ENCODE measurements around the gene ADCY7.

The ADCY7 gene

DNA sequence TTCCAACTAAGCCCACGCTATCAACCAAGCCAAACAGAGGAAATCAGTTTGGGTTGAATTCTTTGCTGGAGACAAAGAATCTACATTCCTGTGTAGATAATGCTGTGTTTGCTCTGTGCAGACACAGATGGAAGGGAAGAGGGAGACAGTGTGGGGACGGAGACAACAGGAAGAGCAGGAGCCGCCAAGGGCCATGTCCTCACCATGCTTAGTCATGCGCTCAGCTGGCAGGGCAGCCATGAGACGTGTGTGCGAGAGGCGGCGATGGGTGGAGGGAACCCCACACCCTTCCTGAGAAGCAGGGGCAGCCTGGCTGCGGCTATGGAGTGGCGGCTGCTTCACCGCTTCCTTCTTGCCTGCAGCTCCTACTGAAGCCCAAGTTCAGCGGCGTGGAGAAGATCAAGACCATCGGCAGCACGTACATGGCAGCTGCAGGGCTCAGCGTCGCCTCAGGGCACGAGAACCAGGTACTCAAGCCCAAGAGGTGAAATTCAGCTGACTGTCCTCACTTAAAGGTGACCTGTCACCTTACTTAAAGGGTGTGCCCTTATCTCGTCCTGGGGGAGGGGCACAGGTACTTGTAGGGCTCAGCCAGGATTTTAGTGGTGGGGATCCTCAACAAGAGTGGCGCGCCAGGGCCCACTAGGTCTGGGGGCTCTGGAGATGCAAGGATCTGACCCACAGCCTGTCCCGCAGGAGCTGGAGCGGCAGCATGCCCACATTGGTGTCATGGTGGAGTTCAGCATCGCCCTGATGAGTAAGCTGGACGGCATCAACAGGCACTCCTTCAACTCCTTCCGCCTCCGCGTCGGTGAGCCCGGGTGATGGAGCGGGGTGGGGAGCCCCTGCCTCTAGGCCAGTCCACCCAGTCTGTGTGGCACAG lies 47.5 kb downstream of the ADCY7 start:
- no peak for DNase-seq (ENCODE audit: low read depth, low spot score)

DNA sequence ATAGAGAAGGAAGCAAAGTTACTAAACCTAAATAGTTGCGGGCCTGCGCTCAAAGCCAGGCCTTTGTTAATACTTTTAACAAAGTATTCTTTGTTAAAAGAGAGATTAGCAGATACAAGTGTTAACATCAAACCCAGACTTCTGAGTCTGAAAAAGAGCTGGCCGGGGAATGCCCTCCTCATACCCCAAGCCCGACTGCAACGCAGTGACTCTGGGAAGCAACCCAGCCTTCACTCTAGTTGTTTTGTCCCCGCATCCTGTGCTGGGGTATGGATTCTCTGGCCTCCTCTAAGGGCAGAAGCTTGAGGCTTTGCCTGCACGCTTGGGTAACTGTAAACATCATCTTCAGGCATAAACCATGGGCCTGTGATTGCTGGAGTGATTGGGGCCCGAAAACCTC lies 48.3 kb downstream of the ADCY7 start:
- no peak for DNase-seq (ENCODE audit: low read depth, low spot score)

DNA sequence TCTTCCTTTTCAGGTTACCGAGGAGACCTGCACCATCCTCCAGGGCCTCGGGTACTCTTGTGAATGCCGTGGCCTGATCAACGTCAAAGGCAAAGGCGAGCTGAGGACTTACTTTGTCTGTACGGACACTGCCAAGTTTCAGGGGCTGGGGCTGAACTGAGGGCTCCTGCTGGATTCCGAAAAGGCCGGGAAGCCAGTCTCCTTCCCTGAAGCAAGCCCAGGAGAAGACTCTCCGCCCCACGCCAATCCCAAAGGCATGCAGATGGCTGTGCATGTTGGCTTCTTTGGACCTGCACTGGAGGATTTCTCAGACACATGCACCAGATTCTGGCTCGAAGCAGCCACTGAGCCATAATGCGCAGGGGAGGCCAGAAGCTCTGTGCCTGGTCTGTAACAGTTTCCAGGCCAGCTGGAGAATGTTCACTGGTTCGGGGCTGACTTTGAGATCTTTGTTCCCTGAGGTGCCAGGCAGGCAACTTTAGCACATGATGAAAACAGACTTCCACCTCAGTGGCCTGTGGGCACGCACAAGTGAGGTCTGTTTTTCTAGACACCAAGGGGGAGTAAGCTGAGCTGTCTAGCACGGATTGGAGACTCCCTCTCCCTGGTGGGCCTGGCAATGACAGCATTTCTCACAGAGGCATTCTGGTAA lies 49.1 kb downstream of the ADCY7 start:
- no peak for DNase-seq (ENCODE audit: low read depth, low spot score)

DNA sequence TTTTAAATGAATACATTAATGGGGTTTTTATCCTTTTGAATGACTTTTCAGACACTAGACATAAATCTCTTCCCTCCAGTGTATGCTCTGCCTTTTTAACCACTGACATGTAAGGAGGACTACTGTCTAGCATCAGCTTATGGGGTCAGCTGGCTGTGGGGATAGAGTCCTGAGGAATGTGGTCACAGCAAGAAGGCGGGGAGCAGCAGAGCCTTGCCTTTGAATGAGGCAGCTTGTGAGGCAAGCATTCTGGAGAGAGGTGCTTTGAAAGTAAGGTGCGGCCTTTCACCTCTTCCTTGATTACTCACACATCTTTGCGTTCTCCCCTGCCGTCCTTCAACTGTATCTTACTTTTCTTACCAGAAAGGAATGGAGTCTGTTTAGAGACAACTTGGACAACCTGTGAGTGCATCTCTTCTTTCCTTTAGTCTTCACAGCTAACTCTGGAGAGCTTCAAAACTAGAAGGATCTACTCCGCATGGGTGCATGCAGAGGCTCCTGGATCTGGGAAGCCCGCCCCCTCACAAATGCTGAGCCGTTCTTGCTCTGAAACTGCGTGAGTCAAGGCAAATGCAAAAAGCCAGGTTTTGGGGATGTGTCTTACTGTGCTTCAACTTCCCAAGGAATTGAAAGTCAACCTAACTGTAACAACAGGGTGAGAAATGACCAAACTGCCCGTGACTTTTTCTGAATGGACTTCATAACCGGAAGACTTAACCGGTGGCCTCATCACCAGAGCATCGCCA lies 49.9 kb downstream of the ADCY7 start:
- no peak for DNase-seq (ENCODE audit: low read depth, low spot score)

DNA sequence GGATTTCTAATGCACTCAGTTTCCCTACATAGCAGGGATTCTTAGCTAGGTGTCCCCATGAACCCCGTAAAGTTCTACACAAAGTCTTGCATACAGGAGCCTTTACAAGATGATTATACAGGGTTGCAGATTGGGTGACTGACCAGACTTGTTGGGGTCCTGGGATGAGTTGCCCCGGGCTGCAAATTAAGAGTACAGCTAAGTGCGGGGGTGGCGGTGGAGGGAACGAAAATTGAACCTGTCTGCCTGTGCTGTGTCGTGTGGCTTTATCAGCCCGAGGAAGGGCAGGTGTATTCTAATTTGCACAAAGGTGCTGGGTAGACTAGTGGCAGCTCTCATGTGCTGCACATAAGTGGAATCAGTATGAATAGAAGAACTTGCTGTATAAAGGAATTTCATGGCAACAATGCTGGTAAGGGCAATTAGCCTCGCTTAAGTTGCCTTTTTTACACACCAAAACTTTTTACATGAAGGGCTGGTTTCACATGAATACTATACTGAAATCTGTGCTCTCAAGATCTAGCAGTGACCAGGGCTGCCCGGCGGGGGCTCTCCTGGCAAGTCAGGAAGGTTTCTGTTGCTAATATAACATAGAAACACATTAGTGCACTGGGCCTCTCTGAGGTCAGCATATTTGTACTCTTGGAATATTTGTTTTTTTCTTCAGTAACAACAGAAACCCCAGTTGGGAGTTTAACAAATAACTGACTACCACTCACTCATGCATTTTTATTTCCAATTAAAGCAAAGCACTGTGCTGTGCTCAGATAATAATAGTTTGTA lies 50.7 kb downstream of the ADCY7 start:
- DNase-seq (ENCODE audit: low read depth, low spot score), result no peak

DNA sequence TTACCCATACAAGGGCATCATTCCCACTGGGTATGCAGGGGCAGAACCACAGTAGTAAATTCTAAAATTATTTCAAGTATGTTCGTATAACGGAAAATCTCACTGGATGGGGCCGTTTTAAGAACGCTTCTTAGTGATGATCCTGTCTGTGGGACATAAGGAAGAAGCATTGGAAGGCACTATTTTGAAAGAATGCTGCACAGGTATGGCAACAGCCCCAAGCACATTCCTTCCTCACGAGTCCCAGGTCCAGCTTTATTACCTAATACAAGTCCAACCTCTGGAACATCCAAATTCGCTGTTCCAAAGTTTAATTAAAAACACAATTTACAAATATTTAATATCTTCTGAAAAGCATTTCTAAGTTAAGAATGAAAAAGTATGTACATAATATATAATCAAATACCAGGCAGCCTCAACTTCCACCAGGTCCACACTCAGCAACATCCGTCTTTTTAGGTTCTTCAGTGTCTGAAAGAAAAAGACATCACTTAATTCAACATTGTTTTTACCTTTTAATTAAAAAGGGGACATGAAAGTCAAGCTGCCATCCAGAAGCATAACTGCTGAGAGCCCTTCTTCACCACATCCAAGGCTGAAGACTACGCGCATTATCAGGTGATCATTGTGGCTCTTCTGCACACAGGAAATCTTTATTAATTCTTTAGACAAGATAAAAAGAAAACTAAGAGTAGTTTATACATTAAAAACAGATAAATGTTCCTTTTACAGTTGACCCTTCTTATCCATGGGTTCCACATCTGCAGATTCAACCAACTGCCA lies 52.6 kb downstream of the ADCY7 start:
- no peak for DNase-seq (ENCODE audit: low read depth, low spot score)

DNA sequence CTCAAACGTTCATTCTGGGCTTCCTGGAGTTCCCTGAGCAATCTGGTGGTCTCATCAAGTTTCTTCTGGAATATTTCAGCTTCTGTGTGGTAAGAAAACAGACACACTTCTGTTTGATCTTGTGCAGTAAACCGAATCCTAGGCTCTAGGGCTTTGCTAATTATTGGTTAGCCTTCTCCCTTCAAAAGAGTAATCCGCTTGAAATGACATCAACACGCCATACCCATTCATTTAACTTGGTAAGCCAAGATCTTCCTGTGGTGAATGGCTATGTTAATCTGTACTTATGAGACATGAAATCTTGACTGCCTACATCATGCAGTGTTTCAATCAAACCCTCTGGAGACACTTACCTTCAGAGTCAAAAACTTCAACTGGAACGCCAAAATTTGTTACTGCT lies 54.0 kb downstream of the ADCY7 start:
- DNase-seq (ENCODE audit: low read depth, low spot score), result no peak

DNA sequence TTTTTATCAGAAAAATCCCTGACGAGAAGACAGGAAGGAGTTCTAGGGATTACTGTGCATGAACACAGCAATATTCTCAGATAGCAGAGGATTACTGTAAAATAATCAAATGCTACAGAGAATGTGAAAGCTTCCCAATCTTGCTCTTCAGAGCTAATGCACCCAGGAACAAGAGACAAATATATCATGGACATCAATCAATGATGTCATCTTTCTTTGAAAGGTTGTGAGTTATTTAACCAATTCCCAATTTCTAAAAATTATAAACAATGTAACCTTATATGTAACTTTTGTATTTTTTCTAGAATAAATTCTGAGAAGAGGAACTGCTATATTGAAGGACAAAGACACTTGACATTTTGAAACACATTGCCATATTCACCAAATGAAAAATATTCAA lies 56.0 kb downstream of the ADCY7 start:
- no peak for DNase-seq (ENCODE audit: low read depth, low spot score)

DNA sequence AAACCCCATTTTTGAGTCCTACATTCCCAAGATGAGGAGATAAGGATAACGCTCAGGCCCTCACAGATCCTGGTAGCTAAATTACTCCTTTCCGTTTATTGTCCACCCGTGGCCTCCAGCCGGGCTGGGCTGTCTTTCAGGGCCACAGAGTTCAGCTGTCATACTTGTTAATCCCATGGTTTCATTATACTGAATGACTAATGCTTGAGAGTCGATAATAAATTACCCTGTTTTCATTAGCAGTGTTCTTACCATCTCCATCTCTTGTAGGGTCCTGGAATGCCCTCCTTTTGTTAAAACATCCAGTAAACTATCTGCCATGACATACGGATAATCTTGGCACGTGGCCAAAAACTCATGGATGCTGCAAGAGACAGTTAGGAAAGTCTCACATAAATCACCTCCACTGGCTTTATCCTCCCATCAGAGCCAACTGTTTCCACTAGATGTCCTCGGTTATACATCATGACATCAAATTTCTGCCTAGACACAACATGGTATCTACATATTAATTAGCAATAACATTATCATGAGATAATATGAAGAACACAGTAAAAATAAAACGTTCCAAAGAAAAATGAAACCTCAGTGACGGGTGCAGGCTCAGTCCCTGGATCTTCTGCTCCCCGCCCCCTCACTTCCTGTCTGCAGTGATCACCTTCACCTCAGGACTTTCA lies 57.1 kb downstream of the ADCY7 start:
- no peak for DNase-seq (ENCODE audit: low read depth, low spot score)

DNA sequence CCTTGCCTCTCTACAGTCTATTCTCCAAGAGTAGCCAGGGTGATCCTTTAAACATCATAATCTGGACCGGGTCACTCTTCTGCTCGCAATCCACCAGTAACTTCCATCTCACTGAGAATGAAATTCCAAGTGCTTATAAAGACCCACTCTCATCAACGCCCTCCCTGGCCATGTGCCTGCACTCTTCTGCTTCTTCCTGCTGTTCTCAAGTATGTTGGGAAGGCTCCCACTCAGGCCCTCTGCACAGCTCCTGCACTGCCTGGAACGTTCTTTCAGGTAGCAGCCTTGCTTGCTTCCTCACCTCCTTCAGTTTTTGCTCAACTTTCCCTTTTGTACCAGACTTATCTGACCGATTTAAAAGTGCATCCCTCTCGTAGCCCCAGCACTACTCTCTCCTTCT lies 58.0 kb downstream of the ADCY7 start:
- DNase-seq (ENCODE audit: low read depth, low spot score), result no peak

DNA sequence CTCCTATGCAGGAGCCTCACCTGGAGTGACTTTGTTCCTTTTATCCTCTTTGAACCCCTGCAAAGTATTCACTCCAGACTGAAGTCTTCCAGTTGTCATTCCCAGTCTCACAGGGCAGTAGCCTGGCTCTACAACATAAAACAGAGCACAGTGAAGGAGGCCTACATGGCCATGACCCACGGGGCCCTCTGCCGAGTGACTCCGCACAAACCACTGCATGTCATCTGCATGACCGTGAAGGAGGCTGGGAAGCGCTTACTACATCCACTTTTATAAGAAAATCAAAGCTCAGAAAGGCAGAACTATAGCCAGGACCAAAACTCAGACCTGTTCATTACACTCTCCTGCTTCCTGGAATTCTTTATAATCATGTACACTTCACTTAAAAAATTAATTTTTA lies 59.9 kb downstream of the ADCY7 start:
- DNase-seq (ENCODE audit: low read depth, low spot score), result no peak

DNA sequence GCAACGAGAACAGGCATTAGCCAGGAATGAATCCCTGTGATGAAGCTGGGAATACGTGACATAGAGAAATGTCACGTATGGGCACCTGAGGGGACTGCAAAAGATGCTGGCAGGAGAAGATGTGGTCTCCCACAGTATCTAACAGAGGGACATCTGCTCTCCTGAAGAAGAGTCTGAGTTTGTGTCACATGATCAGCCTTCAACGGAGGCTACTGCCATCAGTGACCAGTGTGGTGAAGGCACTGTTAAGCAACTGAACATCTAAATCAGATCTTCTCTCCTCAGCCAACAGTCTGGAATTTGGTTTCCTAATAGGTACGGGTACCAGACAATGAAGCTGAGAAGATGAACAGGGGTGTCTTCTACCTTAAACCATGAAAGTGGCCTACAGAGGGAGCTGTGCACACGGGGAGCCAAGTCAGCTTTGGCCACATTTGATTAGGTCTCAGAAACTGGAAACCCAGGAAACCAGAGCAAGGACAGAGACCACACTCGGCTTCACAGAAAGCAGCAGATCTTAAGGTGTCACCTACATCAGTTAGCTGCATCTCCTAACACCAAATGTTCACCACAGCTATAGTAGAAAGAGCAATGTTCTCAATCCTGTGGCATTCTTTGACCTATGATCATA lies 60.6 kb downstream of the ADCY7 start:
- DNase-seq (ENCODE audit: low read depth, low spot score), result no peak

DNA sequence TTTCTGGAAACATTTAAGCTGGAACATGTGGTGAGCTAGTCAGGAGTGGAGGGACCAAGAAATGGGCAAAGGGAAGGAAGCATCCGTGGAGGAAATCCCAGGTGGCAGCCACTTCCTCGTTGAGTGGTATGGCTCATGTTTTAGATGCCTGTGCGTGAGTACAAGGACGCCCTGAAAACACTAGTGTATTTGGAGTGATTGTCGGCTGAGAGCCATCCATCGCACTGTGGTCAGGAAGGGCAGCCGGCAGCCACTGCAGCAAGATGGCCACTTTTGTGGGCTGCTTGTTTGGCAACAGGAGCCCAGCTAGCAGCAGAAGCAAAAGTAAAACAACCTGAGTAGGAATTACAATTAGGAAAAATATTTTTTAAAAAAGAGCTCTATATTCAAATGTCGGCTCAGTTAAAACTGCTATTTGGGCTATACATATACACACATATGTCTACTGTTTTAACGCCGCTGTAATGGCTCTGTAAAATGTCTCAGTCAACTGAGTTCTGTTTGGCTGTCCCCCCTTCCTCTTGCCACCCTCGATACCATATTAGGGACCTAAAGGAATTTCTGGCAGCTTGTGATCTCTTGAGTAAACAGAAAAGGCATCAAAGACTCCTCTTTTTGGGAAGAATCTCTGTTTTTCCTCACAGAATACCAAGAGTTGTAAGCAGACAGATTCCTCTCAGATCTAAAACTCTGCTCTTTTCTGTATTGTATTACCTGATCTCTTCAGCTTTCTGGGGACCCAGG lies 63.3 kb downstream of the ADCY7 start:
- DNase-seq (ENCODE audit: low read depth, low spot score), result no peak

DNA sequence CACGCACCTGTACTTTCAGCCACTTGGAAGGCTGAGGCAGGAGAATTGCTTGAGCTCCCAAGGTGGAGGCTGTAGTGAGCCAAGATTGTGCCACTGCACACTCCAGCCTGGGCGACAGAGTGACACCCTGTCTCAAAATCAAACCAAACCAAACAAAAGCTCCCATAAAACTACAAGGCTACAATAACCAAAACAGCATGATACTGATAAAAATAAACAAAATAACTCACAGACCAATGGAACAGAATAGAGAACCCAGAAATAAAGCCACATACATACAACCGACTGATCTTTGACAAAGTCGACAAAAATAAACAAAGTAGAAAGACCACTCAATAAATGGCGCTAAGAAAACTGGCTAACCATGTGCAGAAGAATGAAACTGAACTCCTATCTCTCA lies 65.2 kb downstream of the ADCY7 start:
- DNase-seq (ENCODE audit: low read depth, low spot score), result no peak

DNA sequence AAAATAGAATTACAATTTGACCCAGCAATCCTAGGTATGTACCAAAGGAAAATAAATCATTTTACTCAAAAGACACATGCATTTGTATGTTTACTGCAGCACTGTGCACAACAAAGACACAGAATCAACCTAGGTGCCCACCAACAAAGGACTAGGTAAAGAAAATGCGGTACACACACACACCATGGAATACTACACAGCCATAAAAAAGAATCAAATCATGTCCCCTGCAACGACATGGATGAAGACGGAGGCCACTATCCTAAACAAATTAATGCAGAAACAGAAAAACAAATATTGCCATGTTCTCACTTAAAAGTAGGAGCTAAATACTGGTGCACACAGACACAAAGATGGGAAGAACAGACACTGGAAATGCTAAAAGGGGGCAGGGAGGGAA lies 66.2 kb downstream of the ADCY7 start:
- DNase-seq (ENCODE audit: low read depth, low spot score), result no peak

DNA sequence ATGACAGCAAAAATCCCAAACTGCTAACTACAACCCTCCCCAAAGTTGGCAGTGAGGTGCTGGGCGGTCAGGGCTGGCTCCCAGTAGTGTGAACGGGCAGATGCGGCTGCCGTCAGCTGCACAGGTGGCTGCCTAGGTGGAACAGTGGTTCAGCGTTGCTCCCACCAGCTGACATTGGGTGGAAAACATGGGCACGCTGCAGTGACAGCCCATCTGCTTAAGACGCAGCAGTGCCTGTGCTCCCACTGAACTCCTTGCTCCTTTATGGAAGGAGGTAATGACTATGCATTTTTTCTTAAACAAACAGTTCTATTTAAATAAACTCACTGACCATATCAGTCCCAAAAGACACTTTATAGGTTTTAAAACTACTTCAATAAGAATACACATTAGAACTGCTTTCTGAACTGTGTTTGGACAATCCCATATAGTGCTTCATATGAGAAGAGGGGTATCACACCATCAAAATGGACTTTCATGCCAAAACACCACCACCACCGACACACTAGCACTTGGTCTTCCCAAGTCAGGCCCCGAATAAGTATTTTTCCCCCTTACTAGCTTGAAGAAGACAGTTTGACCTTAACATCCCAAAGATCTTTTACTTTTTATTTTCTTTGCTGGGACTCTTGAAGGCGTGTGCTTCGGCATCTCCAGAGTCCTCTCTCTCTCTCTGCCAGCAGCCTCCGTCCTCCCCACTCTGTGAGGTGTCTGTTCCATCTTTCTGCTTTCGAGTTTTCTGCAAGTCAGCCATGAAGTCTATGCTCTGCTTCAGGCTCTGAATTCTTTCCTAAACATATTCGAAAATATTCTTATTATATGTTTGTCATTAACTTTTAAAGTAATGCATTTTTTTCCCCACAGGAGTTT lies 68.0 kb downstream of the ADCY7 start:
- no peak for DNase-seq (ENCODE audit: low read depth, low spot score)

DNA sequence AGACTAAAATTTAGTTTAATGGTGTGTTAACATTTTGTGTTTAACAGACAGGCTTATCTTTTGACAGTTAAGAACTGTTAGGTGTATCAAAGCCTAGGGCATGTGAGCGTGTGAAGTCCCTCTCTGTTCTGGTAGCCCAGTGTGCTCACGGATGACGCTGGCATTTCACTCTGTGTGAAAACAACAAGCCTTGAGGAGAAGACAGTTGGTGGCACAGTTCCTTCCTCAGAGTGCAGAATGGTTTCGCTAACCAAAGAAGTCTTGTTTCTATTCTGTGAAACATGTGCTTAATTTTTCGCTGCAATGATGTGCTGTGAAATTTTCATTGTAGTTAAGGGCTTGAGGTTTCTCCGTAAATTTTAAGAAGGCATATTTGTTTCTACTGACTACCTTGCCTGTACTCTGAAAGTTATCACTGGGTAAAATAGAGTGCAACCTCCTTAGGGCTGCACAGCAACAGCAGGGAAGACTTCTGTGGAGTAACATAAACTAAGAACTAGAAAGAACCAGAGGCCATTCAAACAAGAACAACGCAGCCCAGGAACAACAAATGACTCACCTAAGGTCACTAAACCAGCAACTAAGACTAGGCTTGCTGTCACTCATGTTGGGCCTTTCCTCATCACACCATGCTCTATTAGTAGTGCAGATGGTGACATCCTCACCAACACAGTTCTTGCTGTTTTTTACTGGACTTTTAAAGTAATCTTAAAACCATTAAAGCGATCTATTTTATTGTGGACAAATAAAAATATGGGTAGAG lies 69.0 kb downstream of the ADCY7 start:
- DNase-seq (ENCODE audit: low read depth, low spot score), result no peak

DNA sequence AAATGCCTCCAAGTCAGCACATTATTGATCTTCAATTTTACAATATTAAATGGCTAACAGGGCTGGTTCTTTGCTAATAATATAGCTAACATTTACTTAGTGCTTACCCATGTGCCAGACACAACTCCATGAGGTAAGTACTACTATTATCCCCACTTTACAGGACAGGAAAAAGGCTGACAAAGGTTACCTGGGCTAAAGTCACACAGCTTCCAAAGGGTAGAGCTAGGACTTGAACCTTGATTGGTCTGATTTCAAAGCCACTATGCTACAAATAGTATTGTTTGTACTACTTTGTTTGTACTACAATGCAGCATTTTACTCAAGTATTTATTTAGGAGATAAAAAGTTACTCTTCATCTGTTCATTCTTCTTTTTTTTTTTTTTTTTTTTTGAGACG lies 70.5 kb downstream of the ADCY7 start:
- no peak for DNase-seq (ENCODE audit: low read depth, low spot score)
